AML-193 (cell line): Measurements from ENCODE around the gene JPH2.

Source experiments
- DNase-seq, 2 experiments: peaks; one replicate each; lab custom pipeline; 2025; lab: John Stamatoyannopoulos, UW

JPH2 gene

DNA sequence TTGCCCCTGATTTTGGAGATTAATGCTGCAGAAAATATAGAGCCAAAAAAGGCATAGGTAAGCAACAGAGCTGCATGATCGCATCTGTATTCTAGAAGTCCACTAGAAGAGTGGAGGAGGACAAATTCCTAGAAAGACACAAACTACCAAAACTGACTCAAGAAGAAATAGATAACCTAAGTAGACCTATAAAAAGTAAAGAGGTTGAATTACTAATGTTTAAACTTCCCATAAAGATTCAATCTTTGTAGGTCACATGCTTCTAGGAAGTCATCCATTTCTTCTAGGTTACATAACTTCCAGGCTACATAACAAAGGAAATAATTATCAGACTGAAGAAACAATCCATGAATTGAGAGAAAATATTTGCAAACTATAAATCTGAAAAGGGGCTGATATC, 84.4 kb downstream of the JPH2 start:
- no peak for DNase-seq

DNA sequence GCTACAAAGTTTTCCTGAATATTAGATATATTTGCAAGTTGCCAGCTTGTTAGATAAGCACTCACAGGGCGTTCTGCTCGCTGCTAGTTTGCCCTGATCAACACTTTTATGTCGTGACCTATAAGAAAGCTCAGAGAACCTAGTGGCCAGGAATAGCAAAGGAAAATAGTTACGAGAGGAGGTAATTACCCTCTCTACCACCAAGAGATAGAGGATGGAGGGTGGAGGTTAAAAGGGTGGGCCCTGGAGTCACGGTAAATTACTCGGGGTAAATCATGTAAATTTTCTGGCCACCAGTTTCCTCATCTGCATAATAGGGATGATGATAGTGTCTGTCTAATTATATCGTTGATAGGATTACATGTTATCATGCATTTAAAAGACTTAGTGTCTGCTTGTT, 87.2 kb downstream of the JPH2 start:
- DNase-seq = no peak

DNA sequence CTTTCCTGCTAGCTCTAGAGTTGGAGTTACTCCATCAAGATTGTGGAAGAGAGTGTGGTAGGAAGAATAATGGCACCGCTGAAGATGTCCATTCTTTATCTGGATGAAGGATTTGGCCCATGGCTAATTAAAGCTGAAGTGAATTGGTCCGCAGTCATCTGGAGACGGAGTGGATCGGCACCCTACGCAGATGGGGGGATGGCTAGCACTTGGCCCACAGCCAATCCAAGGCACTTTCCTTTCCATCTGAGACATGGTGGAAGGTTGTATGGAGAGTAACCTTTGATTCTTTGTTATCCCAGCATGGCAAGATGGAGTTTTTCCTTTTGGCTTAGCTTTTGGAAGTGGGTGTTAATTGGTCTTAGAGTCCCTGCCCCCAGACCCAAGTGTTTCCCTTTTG, 88.3 kb downstream of the JPH2 start:
- DNase-seq = no peak

DNA sequence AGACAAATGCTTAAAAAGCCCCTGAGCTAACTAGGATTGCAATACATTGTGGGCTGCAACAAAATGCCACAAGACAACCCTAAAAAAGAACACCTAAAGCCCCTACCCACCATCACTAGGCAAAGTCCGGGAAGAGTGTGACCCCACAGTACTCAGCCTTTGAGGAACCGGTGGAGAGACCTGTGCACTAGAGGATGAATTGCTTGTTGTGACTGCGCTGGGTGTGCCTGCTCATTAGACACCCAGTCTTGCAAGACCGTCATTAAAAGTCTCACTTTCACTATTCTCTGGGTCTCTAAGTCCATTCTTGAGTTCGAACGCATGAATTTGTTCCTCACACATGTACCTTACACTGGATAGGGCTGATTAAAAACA, 88.7 kb downstream of the JPH2 start:
- no peak for DNase-seq

DNA sequence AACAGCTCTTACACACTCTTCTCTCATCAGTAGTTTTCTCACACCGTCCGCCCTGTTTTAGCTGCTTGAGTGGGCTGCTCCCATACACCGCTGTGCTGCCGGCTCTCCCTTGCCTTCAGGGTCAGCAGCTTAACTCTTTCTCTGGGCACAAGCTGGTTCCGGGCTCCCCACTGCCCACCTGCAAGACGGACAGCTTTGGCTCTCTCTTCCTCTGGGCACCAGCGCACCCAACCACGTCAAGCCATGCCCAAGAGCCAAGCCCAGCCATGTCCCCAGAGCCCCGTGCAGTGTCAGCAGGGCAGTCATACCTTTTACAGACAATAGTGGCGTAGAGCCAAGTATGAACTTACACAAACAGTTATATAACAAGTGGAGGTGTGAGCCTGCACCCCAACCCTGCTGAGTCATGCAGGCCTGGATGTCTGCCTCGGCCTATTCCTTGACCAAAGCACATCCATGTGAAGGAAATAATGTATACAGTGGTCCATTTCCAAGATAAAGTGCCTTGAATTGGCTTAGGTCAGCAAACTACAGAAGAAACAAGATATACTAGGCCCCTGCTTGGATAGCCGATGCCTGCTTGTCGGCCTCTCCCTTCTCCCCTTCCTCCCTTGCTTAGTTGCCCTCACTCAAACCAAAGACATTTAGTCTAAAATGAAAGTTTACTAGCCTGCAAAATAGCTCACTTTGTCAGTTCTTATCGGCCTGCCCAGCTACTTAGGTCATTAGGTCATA, 89.3 kb downstream of the JPH2 start:
- DNase-seq = no peak

DNA sequence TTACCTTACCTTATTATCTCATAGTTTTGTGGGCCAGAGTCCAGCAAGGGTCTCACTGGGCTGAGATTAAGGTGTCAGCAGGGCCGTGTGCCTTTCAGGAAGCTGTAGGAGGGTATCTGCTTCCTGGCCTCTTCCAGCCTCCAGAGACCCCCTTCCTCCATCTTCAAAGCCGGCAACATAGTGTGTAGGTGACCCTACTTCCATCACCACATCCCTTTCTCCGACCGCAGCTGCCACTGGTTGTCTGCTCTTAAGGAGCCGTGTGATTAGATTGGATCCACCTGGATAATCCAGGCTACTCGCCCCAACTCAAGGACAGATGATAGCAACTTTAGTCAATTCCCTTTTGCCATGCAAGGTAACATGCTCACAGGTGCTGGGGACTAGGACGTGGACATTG, 91.2 kb downstream of the JPH2 start:
- no peak for DNase-seq

DNA sequence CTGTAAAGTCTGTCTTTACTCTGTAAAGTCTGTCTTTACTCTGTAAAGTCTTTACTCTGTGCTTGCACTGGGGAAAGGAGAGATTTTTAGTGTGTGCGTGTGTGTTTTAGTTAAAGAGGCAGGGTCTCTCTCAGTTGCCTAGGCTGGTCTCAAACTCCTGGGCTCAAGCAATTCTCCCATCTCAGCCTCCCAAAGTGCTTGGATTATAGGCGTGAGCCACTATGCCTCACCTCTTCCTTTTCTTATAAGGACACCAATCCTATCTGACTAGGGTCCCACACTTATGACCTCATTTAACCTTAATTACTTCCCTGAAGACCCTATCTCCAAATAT, 93.8 kb downstream of the JPH2 start:
- DNase-seq = no peak

DNA sequence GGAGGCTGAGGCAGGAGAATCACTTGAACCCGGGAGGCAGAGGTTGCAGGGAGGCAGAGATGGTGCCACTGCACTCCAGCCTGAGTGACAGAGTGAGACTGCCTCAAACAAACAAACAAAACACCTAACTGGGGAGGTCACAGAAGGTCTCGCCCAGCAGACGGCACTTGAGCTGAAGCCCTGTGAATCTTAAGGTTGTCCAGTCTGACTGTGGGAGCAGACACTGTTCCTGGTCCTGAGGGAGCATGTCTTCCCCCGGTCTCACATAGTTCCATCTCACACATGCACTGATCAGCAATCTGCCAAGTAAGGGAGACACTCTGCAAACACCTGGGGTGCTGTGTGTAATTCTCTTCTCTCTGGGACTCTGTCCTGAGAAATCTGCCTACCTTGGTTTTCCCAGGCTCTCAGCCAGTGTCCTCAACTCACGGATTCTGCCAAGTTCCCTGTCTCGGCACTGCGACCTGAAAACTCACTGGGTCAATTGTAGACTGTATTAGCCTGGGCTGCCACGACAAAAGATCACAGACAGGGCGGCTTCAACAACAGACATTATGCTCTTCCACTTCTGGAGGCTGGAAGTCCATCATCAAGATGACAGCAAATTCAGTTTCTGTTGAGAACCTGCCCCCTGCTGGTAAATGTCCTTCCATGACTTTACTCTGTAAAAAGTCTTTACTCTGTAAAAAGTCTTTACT, 94.3 kb downstream of the JPH2 start:
- DNase-seq = peak; percentile 24 to 48

DNA sequence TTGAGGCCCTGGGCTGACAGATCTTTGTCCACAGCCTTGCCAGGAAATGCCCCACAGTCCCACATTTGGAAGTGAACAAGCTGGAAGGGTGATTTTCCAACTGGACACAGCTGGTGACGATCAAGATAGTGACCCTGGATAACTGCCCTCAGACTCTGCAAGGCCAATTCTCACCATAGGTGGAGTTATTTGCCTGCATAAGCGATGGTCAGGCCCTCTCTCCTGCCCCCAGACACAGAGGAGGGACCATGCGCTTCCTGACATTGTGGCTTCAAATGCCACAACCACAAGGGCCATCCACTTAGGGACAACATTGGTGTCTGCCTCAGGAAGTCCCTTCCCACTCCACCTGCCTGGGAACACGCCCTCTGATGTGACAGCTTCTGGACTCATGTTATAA, 96.0 kb downstream of the JPH2 start:
- DNase-seq = no peak

DNA sequence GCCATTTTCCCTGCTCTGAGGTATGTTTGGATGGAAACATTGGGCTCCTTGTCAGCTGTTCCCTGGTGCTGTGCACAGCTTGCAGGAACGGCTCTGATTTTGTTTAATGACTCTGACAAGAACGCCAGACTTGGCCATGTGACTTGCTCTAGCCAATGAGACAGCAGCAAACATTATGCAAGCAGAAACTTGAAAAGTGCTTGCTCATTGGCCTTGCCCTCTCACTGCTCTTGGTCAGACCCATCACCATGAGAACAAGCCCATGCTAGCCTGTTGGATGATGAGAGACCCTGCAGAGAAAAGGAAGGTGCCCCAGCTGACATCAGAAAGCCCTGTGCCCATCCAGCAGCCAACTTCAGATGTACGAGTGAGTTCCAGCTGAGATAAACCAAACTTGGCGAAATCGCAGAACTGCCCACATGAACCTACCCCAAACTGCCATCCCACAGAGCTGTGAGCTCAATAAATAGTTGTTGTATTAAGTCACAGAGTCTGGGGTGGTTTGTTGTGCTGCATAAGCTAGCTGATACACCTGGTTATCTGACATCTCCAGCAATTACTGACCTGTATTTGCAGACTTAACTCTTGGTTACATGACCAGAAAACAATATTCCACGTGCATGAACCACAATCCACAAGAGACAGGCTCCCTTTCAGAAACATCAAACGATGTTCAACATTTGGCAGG, 96.9 kb downstream of the JPH2 start:
- DNase-seq = no peak

DNA sequence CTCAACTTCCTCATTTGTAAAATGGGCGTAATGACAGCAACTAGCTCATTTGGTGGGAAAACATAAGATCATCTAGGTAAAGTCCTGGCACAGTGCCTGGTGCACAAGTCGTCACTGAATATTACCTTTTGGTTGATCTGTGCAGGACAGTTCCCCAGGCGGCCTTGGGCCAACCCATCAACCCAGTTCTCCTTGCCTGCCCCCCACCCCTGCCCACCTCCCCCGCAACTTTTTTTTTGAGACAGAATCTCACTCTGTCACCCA, 99.2 kb downstream of the JPH2 start:
- DNase-seq = no peak

DNA sequence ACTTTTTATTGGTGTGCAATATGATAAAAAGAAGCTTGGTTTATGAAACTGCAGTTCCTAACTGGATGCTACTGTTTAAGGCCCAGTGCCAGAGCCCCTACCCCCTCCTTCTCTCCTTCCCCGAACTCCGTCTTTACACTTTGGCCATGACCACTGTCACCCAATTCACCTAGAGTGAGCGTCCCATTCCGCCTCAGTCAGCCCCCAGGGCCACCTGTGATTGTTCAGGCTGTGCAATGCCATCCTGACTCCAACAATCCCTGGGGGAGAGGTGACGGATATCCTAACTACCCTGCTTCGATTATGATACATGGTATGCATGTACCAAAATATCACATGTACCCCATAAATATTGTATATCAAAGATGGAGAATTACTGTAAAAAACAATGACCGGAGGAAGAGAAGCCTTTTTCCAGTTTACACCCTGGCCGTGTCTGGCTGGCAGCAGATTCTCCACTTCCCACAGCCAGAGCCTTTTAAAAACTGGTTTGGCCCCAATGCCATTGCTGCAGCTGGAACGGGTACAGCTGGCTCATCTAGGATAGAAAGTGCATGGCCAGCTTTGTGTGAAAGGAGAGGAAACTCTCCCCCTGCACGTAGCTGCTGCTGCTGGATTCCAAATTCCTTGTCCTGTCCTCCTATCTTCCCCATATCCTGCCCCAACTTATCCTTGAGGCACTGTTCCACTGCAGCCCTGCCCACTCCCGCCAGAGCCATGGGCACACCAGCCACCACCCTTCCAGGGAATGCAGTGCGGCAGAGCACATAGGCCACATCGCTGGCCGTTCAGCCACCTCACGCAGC, 99.7 kb downstream of the JPH2 start:
- DNase-seq = no peak

DNA sequence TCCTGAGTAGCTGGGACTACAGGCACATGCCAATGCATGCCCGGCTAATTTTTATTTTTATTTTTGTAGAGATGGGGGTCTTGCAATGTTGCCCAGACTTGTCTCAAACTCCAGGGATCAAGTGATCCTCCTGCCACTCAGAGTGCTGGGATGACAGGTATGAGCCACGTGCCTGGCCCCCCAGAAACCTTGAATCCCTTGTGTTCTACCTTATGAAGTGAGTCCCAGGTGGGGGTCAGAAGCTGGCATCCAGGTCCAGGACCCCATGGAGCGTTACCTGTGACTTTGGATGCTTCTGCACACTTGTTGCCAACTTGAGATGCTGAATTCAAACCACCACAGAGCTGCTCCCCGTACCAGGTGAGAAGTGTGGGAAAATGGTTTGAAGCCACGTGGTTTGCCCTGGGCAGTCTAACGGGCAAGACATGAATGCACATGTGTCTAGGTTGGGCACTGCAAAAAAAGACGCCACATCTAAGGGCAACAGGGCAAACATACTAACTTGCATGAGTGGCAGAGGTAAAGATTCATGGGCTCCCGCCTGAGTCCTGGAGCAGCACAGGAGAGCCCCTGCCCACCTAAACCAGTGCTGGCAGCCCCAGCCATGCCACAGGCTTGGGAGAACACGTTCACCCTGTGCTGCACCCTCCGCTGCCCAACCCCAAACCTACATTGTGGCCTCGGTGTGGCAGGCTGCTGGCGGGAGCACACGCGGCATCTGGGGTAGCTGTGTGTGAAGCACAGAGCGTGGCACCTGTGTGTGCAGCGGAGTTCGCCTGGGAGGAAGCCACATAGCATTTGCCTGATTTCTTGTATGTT, 101.2 kb downstream of the JPH2 start:
- no peak for DNase-seq

DNA sequence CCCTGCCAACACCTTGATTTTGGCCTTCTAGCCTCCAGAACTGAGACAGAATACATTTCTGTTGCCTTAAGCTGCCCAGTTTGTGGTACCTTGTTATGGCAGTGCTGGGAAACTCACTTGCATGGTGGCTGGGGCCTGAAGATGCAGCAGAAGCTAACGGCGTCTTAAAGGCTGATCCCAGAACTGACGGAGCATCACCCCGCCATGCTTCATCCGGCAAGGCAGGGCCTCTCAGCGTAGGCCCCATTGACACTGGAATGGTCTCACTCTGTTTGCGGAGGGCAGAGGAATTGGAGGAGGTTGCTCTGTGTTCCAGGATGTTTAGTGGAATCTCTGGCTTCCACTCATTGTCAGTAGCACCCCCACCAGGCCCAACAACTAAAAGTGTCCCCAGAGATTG, 102.1 kb downstream of the JPH2 start:
- no peak for DNase-seq

DNA sequence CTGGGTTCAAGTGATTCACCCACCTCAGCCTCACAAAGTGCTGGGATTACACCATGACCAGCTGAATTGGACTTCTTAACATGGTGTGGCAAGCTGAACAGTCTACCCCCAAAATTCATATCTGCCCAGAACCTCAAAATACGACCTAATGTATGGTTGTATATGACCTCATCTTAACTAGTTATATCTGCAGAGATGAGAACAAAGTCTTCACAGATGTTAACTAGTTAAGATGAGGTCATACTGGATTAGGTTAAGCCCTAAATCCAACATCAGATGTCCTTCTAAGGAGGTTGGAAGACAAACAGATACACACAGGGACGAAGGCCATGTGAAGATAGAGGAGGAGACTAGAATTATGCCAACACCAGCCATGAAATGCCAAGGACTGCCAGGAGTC, 102.5 kb downstream of the JPH2 start:
- DNase-seq = no peak

DNA sequence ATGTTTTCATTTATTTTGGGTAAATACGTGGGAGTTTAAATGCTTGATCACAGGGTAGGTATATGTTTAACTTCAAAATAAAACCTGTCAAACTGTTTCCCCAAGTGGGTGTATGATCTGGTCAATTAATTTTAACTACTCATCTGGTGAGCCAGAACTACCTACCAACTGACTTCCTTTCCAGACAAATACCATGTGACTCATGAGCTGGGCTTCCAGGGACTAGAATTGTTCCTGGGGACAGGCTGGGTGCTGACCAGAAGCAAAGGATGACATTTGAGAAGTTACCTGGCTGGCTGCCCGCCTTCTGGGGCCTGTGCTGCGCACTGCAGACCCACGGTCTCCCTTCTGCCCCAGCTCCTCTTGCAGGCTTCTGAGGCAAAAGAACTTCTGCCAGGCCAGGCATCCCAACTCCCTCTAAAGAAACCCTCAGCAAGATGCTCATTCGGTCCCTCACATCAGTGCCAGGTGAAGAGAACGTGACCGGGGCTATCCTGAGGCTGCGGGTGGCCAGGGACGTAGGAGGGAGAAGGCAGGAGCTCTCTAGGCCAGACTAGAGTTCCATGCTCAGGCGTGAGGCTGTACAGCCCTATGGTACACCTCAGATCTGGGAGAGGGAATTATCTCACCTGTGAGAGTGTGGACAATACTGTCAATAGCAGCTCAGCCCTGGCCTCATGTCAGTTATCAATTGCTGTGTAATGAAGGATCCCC, 103.6 kb downstream of the JPH2 start:
- no peak for DNase-seq

DNA sequence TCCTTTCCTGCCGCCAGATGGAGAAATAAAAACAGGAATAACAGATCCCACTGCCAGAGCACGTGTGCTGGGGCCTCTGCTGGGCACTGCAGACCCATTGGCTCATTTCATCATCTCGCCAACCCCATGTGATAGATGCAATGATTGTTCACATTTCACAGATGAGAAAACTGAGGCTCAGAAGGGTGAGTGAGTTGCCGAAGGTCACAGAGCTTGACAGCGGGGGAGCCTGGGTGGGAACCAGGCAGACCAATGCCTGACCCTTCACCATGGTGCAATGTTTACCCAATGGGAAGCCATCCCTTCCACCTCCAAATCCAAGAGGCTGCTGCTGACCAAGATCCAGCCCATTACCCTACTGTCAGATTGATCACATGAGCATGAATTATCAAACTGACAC, 105.1 kb downstream of the JPH2 start:
- DNase-seq = no peak

DNA sequence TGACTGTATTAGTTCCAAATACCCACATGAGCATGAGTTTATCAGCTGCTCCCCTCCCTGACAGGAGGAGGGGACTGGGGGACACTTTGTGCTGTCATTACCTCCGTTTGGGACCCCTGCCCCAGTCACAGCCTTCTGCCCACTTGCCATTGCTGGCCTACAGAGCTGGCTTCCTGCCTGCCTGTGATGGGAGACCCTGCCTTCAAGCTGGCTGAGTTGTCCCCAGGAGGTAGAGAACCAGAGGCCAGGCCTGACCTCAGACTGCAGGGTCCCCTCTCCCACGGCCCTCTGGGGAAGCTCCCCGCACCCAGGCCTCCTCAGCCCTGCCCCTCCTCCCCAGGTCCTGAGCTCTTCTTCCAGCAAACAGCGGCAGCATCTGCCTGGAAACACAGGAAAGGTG, 105.5 kb downstream of the JPH2 start:
- DNase-seq = no peak

DNA sequence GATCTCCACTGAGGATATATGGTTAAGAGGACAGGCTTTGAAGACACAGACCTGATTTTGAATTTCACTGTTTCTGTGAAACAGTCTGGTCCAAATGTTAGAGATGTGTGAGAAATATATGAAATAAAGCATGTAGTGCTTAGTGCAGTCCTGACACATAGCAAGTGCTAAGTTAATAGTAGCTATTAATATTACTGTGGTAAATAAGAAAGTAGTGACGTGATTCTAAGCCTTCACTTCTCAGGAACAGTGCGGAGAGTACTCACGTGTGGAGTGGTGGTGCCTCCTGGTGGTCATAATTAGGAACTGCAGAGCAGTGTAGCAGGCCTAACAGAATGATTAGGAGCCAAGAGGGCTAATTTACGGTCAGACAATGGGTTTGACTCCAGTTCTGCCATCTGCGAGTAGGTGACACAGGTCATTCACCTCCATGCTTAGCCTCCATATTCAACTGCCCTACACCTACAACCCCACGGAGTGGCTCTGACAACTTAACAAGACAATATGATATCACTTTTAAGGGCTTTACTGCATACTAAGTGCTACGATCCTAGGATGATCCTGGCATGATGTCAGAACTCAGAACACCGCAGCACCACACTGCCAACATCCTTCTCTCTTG, 106.2 kb downstream of the JPH2 start:
- peak; percentile 62 to 66 for DNase-seq

DNA sequence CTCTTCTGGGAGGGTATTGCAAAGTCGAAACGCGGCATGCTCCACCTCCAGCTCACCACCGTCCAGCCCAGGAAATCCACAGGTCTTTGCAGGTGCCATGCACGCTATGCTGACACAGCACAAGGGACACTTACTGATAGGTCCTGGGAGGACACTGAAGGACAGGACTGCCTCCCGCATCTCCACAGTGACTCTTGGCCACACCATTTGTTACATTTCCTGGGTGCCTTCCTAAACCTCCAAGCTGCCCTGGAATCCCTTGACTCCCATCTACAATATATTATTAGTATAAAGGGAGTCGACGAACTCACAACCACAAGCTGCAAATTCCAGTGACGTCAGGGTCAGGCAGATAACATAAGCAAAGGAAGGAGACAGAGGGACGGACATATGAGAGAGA, 106.9 kb downstream of the JPH2 start:
- DNase-seq = no peak

DNA sequence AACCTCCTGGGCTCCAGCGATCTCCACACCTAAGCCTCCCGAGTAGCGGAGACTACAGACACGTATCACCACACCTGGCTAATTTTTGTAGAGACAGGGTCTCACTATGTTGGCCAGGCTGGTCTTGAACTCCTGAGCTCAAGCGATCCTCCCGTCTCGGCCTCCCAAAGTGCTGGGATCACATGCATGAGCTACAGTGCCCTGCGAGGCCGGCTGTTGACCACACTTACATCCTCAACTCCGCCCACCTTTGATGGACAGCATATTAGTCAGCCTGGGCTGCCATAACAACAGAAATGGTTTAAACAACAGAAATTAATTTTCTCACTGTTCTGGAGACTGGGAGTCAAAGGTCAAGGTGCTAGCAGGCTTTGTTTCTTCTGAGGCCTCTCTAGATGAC, 107.7 kb downstream of the JPH2 start:
- no peak for DNase-seq
